ENCODE data around the gene CALCB. TPM values are rescaled to one million over a fixed set of nuclear protein-coding genes. Genes with fewer than 3 reads are reported as not detected.

CALCB gene
- total RNA-seq, 2 donors from 2014 or later: 4.2 to 11.5 TPM

DNA sequence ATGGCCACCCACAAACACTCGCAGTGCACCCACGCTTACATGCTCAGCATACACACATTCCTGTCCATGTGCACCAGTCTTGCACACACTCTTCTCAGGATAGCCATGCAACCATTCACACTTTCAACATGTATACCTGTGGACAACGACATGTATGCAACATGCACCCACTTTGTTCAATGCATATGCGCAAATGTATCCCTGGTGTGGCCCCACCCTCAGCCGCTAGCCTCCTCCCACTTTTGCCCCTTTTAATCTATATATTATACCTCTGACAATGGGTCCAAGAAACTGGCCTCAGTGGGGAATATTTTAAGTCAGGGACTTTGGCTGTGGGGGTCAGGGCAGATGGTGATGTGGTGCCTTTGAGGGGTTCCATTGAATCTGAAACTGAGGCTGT lies 42.3 kb downstream of the CALCB start:
- no peaks in the 10 kb centered on the region for H3K36me3 ChIP-seq (replicated peaks in 1 of 2; ENCODE audit: insufficient read depth in 1 of 2, low read depth in 2 of 2)
- H3K27ac ChIP-seq: no peak overlapping the region
- WGBS, 2 donors: 90 to 94% methylated on average over 3 to 5 of the region's 5 CpGs
- TF ChIP-seq, protein P1, sequence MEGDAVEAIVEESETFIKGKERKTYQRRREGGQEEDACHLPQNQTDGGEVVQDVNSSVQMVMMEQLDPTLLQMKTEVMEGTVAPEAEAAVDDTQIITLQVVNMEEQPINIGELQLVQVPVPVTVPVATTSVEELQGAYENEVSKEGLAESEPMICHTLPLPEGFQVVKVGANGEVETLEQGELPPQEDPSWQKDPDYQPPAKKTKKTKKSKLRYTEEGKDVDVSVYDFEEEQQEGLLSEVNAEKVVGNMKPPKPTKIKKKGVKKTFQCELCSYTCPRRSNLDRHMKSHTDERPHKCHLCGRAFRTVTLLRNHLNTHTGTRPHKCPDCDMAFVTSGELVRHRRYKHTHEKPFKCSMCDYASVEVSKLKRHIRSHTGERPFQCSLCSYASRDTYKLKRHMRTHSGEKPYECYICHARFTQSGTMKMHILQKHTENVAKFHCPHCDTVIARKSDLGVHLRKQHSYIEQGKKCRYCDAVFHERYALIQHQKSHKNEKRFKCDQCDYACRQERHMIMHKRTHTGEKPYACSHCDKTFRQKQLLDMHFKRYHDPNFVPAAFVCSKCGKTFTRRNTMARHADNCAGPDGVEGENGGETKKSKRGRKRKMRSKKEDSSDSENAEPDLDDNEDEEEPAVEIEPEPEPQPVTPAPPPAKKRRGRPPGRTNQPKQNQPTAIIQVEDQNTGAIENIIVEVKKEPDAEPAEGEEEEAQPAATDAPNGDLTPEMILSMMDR (IDR thresholded peaks at IDR 0.05): no peak
- no peak for TF ChIP-seq POLR2A (IDR thresholded peaks at IDR 0.05)
- intact Hi-C loops (cut with DNase I): no loop called here
- H3K9me3 ChIP-seq: no peaks in the 10 kb centered on the region
- H3K4me3 ChIP-seq: no peak overlapping the region
- H3K27me3 ChIP-seq: no peaks in the 10 kb centered on the region
- ATAC-seq: no peak
- DNase-seq: no peak
- H3K4me1 ChIP-seq: peaks cover 4% of the 10 kb centered on the region

GRCh38 chr11:15117751-15118150 lies 44.4 kb downstream of the CALCB start:
- intact Hi-C loops (cut with DNase I): no loop called here
- Histone ChIP-seq H3K4me1 (peaks cover 4% of the 10 kb centered on the region), H3K27ac (no peak overlapping the region), H3K27me3 (no peaks in the 10 kb centered on the region), H3K9me3 (no peaks in the 10 kb centered on the region), H3K4me3 (no peak overlapping the region), H3K36me3 (replicated peaks in 1 of 2; ENCODE audit: insufficient read depth in 1 of 2, low read depth in 2 of 2) (no peaks in the 10 kb centered on the region)
- DNase-seq (no peak), ATAC-seq (no peak)
- WGBS, 2 donors: 89 to 91% methylated on average over 4 of the region's 4 CpGs
- TF ChIP-seq, protein P1 (IDR thresholded peaks at IDR 0.05): no peak
- TF ChIP-seq POLR2A (IDR thresholded peaks at IDR 0.05): no peak

- Histone ChIP-seq H3K4me1 (peaks cover 4% of the 10 kb centered on the region), H3K27ac (no peak overlapping the region), H3K9me3 (no peaks in the 10 kb centered on the region), H3K36me3 (replicated peaks in 1 of 2; ENCODE audit: insufficient read depth in 1 of 2, low read depth in 2 of 2) (no peaks in the 10 kb centered on the region), H3K27me3 (no peaks in the 10 kb centered on the region), H3K4me3 (no peak overlapping the region)
- TF ChIP-seq, protein P1 (IDR thresholded peaks at IDR 0.05): no peak
- no peak for TF ChIP-seq POLR2A (IDR thresholded peaks at IDR 0.05)
- intact Hi-C loops (cut with DNase I): no loop called here
- DNase-seq (no peak), ATAC-seq (no peak)
Measured at GRCh38 chr11:15118431-15118830, 45.0 kb downstream of the CALCB start.

GRCh38 chr11:15119352-15119751 lies 46.0 kb downstream of the CALCB start:
- DNase-seq (no peak), ATAC-seq (no peak)
- Histone ChIP-seq H3K36me3 (replicated peaks in 1 of 2; ENCODE audit: insufficient read depth in 1 of 2, low read depth in 2 of 2) (no peaks in the 10 kb centered on the region), H3K9me3 (no peaks in the 10 kb centered on the region), H3K27ac (no peak overlapping the region), H3K4me1 (peaks cover 2% of the 10 kb centered on the region), H3K4me3 (no peak overlapping the region), H3K27me3 (no peaks in the 10 kb centered on the region)
- intact Hi-C loops (cut with DNase I): no loop called here
- 87 to 90% methylated on average over 4 of the region's 4 CpGs for WGBS, 2 donors
- TF ChIP-seq, protein P1 (IDR thresholded peaks at IDR 0.05): no peak
- TF ChIP-seq POLR2A (IDR thresholded peaks at IDR 0.05): no peak

- no peak for TF ChIP-seq POLR2A (IDR thresholded peaks at IDR 0.05)
- TF ChIP-seq, protein P1 (IDR thresholded peaks at IDR 0.05): no peak
- intact Hi-C loops (cut with DNase I): no loop called here
- Histone ChIP-seq H3K27ac (no peak overlapping the region), H3K27me3 (no peaks in the 10 kb centered on the region), H3K4me3 (no peak overlapping the region), H3K9me3 (no peaks in the 10 kb centered on the region), H3K36me3 (replicated peaks in 1 of 2; ENCODE audit: insufficient read depth in 1 of 2, low read depth in 2 of 2) (no peaks in the 10 kb centered on the region), H3K4me1 (no peaks in the 10 kb centered on the region)
- WGBS, 2 donors: 40 to 68% methylated on average over 1 of the region's 1 CpG
- no peak for ATAC-seq
- DNase-seq: no peak
Measured at GRCh38 chr11:15119826-15120225, 46.4 kb downstream of the CALCB start.
